CD14-positive monocyte (primary cell): ENCODE measurements around the gene TNIK. TPM values are rescaled to one million over a fixed set of nuclear protein-coding genes. Genes with fewer than 3 reads are reported as not detected.

Experiments
- DNase-seq, 3 donors: peaks; one replicate each; pipeline ENCODE4 v3.0.0-alpha.2; 2011 to 2022
- H2AFZ ChIP-seq: 2 replicates; pipeline ENCODE4 v1.6.0; 2012; ENCODE audit warnings: mild to moderate bottlenecking, low read depth, low read length, inconsistent platforms; ENCODE audit not compliant: insufficient read depth, poor library complexity, severe bottlenecking
- H3K27ac ChIP-seq, 2 donors: 1 replicate in 1 of 2; 2 replicates in 1 of 2; pipeline ENCODE4 v1.5.1; 2012 to 2013; ENCODE audit warnings: low read length in 2 of 2, control low read depth in 1 of 2, inconsistent platforms in 1 of 2, low read depth in 1 of 2, mild to moderate bottlenecking in 1 of 2
- H3K27me3 ChIP-seq, 2 donors: one replicate each; pipeline versions ENCODE4 v1.6.0 to v1.6.1; 2011 to 2013; ENCODE audit warnings: low read length in 2 of 2; ENCODE audit not compliant: control insufficient read depth in 2 of 2, insufficient read depth in 2 of 2
- H3K36me3 ChIP-seq, 2 donors: replicated peaks in 1 of 2; 1 replicate in 1 of 2; 2 replicates in 1 of 2; pipeline versions ENCODE4 v1.5.1 to v1.6.1; 2012 to 2013; ENCODE audit warnings: low read length in 2 of 2, control low read depth in 1 of 2, inconsistent platforms in 1 of 2, mild to moderate bottlenecking in 1 of 2; ENCODE audit not compliant: insufficient read depth in 2 of 2, control insufficient read depth in 1 of 2
- H3K4me1 ChIP-seq, 2 donors: 1 replicate in 1 of 2; 2 replicates in 1 of 2; pipeline versions ENCODE4 v1.5.1 to v1.6.1; 2012 to 2013; ENCODE audit warnings: low read length in 2 of 2, control low read depth in 1 of 2, inconsistent platforms in 1 of 2, mild to moderate bottlenecking in 1 of 2, moderate library complexity in 1 of 2; ENCODE audit not compliant: insufficient read depth in 2 of 2, control insufficient read depth in 1 of 2
- H3K4me2 ChIP-seq: replicated peaks from 2 replicates; pipeline ENCODE3; 2012; ENCODE audit warnings: low read length, moderate library complexity, mild to moderate bottlenecking; ENCODE audit not compliant: poor library complexity, severe bottlenecking; ENCODE audit errors: extremely low read depth
- H3K4me3 ChIP-seq, 3 experiments: fragments of 200-600 bp in 1 of 3; sonication (generic) in 1 of 3; replicated peaks in 1 of 3; 1 replicate in 2 of 3; 2 replicates in 1 of 3; pipeline ENCODE4 v1.5.1; 2011 to 2013; ENCODE audit warnings: low read length in 3 of 3, mild to moderate bottlenecking in 3 of 3, control low read depth in 2 of 3, low read depth in 2 of 3, inconsistent platforms in 1 of 3, moderate library complexity in 1 of 3
- H3K79me2 ChIP-seq: 2 replicates; pipeline ENCODE4 v1.6.0; 2012; ENCODE audit warnings: mild to moderate bottlenecking, control low read depth, inconsistent platforms, low read length, moderate library complexity; ENCODE audit not compliant: insufficient read depth
- H3K9ac ChIP-seq: 2 replicates; pipeline ENCODE4 v1.6.0; 2017; ENCODE audit warnings: low read length, mild to moderate bottlenecking; ENCODE audit not compliant: insufficient read depth, poor library complexity, severe bottlenecking
- H3K9me3 ChIP-seq, 2 donors: replicated peaks in 1 of 2; 1 replicate in 1 of 2; 2 replicates in 1 of 2; pipeline versions ENCODE4 v1.5.1 to v1.6.1; 2012 to 2013; ENCODE audit warnings: low read length in 2 of 2, control low read depth in 1 of 2; ENCODE audit not compliant: control insufficient read depth in 1 of 2, insufficient read depth in 1 of 2
- H4K20me1 ChIP-seq: 2 replicates; pipeline ENCODE4 v1.6.0; 2012; ENCODE audit warnings: mild to moderate bottlenecking, low read length, control low read depth, moderate library complexity; ENCODE audit not compliant: insufficient read depth
- H3K27ac Mint-ChIP-seq, 7 donors: one replicate each; pipeline ENCODE4 v1.8.0; 2020; ENCODE audit warnings: mild to moderate bottlenecking in 7 of 7, mixed read lengths in 7 of 7, moderate library complexity in 6 of 7, inconsistent platforms in 2 of 7
- H3K27me3 Mint-ChIP-seq, 3 donors: one replicate each; pipeline ENCODE4 v1.8.0; 2021 to 2022; ENCODE audit warnings: low read depth in 3 of 3, mild to moderate bottlenecking in 3 of 3, mixed read lengths in 3 of 3, moderate library complexity in 3 of 3, inconsistent platforms in 1 of 3
- H3K36me3 Mint-ChIP-seq, 2 donors: one replicate each; pipeline ENCODE4 v1.8.0; 2020; ENCODE audit warnings: mixed read lengths in 2 of 2, inconsistent platforms in 1 of 2, mild to moderate bottlenecking in 1 of 2
- H3K4me1 Mint-ChIP-seq: one replicate; pipeline ENCODE4 v1.8.0; 2020; ENCODE audit warnings: mild to moderate bottlenecking, mixed read lengths
- H3K4me3 Mint-ChIP-seq, 2 donors: one replicate each; pipeline ENCODE4 v1.8.0; 2020; ENCODE audit warnings: mild to moderate bottlenecking in 2 of 2, mixed read lengths in 2 of 2, moderate library complexity in 1 of 2
- H3K9me3 Mint-ChIP-seq, 7 donors: one replicate each; pipeline ENCODE4 v1.8.0; 2020 to 2022; ENCODE audit warnings: mixed read lengths in 7 of 7, mild to moderate bottlenecking in 6 of 7, moderate library complexity in 6 of 7, inconsistent platforms in 2 of 7
- CTCF ChIP-seq: fragments of 200-600 bp; IDR thresholded peaks from one replicate; pipeline ENCODE4 v1.8.0; 2022; ENCODE audit warnings: antibody characterized with exemption, mild to moderate bottlenecking
- WGBS: methylation state at CpG from one replicate; pipeline ENCODE4 v1.1.5; 2013; ENCODE audit warnings: missing lambda C conversion rate; ENCODE audit not compliant: insufficient coverage; 5-methylcytosine and 5-hydroxymethylcytosine counted together
- intact Hi-C, 2 donors: fragments of 100-400 bp; cut with micrococcal nuclease; formaldehyde crosslinking; loops; one replicate each; pipeline versions ENCODE4 v1.15.0 to v1.15.1; 2023
- polyA plus RNA-seq, 3 donors: library from polyadenylated mRNA; depleted of rRNA in 1 of 3; unstranded in 2 of 3; stranded (reverse) in 1 of 3; fragments of 300-500 nt in 2 of 3; fragments of >200 nt in 1 of 3; fragmentation: Illumina TruSeq in 2 of 3; gene quantifications; 1 replicate in 2 of 3; 2 replicates in 1 of 3; pipeline ENCODE4 v1.2.3, GENCODE V29; 2012 to 2021

TNIK gene
- polyA plus RNA-seq, 3 donors: 0.36 to 1.8 (median 0.75) TPM

DNA sequence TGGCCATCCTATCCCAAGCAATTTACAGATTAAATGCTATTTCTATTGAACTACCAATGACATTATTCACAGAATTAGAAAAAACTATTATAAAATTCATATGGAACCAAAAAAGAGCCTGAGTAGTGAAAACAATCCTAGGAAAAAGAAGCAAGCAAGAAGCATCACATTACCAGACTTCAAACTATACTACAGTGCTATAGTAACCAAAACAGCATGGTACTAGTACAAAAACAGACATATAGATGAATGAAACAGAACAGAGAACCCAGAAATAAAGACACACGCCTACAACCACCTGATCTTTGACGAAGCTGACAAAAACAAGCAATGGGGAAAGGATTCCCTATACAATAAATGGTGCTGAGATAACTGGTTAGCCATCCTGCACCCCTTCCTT is 152.2 kb downstream of the TNIK start:
- Mint-ChIP-seq H3K27ac (no peak overlapping the region), H3K4me1 (peaks cover 10% of the 10 kb centered on the region), H3K9me3 (peaks cover 0 to 3% (median 2%) of the 10 kb centered on the region in 7 donors), H3K4me3 (no peak overlapping the region), H3K27me3 (peaks cover 0 to 3% (median 2%) of the 10 kb centered on the region in 3 donors), H3K36me3 (no peaks in the 10 kb centered on the region)
- no peak overlapping the region for H3K27ac ChIP-seq
- no peak for TF ChIP-seq CTCF
- no peaks in the 10 kb centered on the region for H3K9me3 ChIP-seq
- no peaks in the 10 kb centered on the region for H3K4me1 ChIP-seq
- H3K36me3 ChIP-seq: no peaks in the 10 kb centered on the region
- DNase-seq: no peak
- no peaks in the 10 kb centered on the region for H3K79me2 ChIP-seq
- no peak overlapping the region for H3K9ac ChIP-seq
- H3K4me2 ChIP-seq: no peak overlapping the region
- H3K27me3 ChIP-seq: no peaks in the 10 kb centered on the region
- intact Hi-C loops: no loop called here
- H2AFZ ChIP-seq: no peak overlapping the region
- WGBS: no CpG with 5 or more reads among the region's 2 CpGs
- no peak overlapping the region for H3K4me3 ChIP-seq
- H4K20me1 ChIP-seq: no peaks in the 10 kb centered on the region

DNA sequence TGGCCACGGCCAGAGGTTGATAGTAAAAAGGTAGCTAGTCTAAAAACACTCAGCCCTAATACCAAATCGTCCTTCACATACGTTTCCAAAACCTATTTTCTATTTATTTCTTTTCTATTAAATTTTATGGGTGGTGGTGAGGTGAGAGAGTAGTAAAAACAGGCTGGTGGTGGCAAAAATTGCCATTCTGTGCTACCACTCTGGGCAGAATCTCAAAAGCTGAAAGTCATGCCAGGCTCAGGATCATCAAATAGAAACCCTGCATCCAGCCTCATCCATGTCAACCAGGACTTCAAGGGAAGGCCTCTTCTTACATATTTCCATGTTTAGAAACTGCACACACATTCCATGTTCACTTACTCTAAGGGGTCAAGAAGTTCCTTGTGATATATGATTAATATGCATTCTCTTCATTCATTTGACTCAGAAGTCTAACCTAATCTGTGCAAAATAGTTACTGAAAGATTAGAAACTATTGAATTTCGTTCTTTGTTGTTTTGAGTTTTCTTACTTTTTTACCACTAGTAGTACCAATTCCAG is 153.1 kb downstream of the TNIK start:
- Histone ChIP-seq H3K27me3 (no peaks in the 10 kb centered on the region), H3K9me3 (no peaks in the 10 kb centered on the region), H3K4me3 (no peak overlapping the region), H3K4me1 (no peaks in the 10 kb centered on the region), H3K9ac (no peak overlapping the region), H3K79me2 (no peaks in the 10 kb centered on the region), H3K27ac (no peak overlapping the region), H2AFZ (no peak overlapping the region), H3K36me3 (no peaks in the 10 kb centered on the region), H4K20me1 (no peaks in the 10 kb centered on the region), H3K4me2 (no peak overlapping the region)
- no peak overlapping the region for H3K27ac Mint-ChIP-seq
- H3K27me3 Mint-ChIP-seq: peaks cover 0 to 3% (median 2%) of the 10 kb centered on the region in 3 donors
- H3K4me3 Mint-ChIP-seq: no peak overlapping the region
- H3K9me3 Mint-ChIP-seq: peaks cover 0 to 3% (median 2%) of the 10 kb centered on the region in 7 donors
- TF ChIP-seq CTCF: no peak
- H3K36me3 Mint-ChIP-seq: no peaks in the 10 kb centered on the region
- no peak for DNase-seq
- intact Hi-C loops: no loop called here
- H3K4me1 Mint-ChIP-seq: peaks cover 6% of the 10 kb centered on the region
- whole genome bisulfite sequencing: no CpG with 5 or more reads among the region's 4 CpGs
